Measurements from ENCODE around the gene IL1R1. TPM values are rescaled to one million over a fixed set of nuclear protein-coding genes. Genes with fewer than 3 reads are reported as not detected.
A peak's percentile ranks its signal among the peaks of the same experiment; 100 is the strongest.

Gene IL1R1
- total RNA-seq: 8.7 and 12.9 TPM in 2 replicates

- H3K27me3 ChIP-seq (ENCODE audit: control insufficient read depth, insufficient read depth, low read length): no peaks in the 10 kb centered on the region
- no peak for TF ChIP-seq CTCF (IDR thresholded peaks at IDR 0.05; ENCODE audit: insufficient read depth, low read length, poor library complexity, severe bottlenecking)
- H3K36me3 ChIP-seq (ENCODE audit: control insufficient read depth, insufficient read depth, low read length): peaks cover 6% of the 10 kb centered on the region
- no peak for DNase-seq (ENCODE audit: low read depth)
- peak within 1 kb of the TSS; percentile 59 for H3K4me3 ChIP-seq (ENCODE audit: low read depth, low read length)
Observed at GRCh38 chr2:102141970-102142828, at the start of gene IL1R1. TSS of gene IL1R1 (plus strand) at chr2:102142746. CDS start at chr2:102157725, 14,979 bp downstream.

GRCh38 chr2:102093662-102094061 lies 48.9 kb upstream of the IL1R1 start:
- no peaks in the 10 kb centered on the region for H3K36me3 ChIP-seq (ENCODE audit: control insufficient read depth, insufficient read depth, low read length)
- TF ChIP-seq CTCF (IDR thresholded peaks at IDR 0.05; ENCODE audit: insufficient read depth, low read length, poor library complexity, severe bottlenecking): no peak
- H3K4me3 ChIP-seq (ENCODE audit: low read depth, low read length): no peak overlapping the region
- H3K27me3 ChIP-seq (ENCODE audit: control insufficient read depth, insufficient read depth, low read length): no peaks in the 10 kb centered on the region
- no peak for DNase-seq (ENCODE audit: low read depth)

DNA sequence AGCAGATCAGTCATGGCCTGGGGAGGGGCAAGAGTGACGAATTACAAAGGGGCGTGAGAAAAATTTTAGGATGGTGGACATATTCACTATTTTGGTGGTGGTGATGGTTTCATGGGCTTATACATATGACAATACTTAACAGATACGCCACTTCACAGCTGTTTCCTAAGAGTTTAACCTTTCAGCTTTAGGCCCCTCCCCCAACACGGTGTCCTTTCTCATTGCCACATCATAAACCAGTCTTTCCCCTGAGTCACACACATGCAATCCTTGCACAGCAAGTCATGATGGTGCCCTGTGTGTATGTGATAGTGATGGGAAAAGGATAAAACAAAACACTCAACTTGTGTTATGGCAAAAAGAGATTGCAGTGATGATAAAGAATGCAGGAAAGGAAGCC lies 47.6 kb upstream of the IL1R1 start:
- no peak for TF ChIP-seq CTCF (IDR thresholded peaks at IDR 0.05; ENCODE audit: insufficient read depth, low read length, poor library complexity, severe bottlenecking)
- Histone ChIP-seq H3K27me3 (ENCODE audit: control insufficient read depth, insufficient read depth, low read length) (no peaks in the 10 kb centered on the region), H3K36me3 (ENCODE audit: control insufficient read depth, insufficient read depth, low read length) (no peaks in the 10 kb centered on the region), H3K4me3 (ENCODE audit: low read depth, low read length) (no peak overlapping the region)
- no peak for DNase-seq (ENCODE audit: low read depth)

GRCh38 chr2:102096103-102096502 lies 46.4 kb upstream of the IL1R1 start:
- H3K36me3 ChIP-seq (ENCODE audit: control insufficient read depth, insufficient read depth, low read length): no peaks in the 10 kb centered on the region
- no peak for TF ChIP-seq CTCF (IDR thresholded peaks at IDR 0.05; ENCODE audit: insufficient read depth, low read length, poor library complexity, severe bottlenecking)
- DNase-seq (ENCODE audit: low read depth): no peak
- H3K4me3 ChIP-seq (ENCODE audit: low read depth, low read length): no peak overlapping the region
- no peaks in the 10 kb centered on the region for H3K27me3 ChIP-seq (ENCODE audit: control insufficient read depth, insufficient read depth, low read length)

DNA sequence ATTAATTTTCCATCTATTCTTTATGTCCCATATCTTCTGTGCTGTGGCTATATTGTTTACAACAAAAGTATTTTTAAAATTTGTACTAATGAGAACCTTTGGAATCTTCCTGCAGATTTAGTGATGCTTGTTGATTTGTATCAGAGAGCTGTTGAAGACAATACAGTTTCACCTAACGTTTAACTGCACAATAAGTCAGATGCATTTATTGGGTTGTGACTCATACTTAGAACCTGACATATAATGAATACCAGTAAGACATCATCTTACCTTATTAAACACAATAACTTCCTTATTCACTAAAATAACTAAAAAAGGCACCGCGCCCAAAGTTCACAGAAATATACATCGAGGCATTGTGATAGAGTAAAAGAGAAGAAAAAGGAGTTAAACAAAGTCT lies 43.8 kb upstream of the IL1R1 start:
- no peak for DNase-seq (ENCODE audit: low read depth)
- no peak overlapping the region for H3K4me3 ChIP-seq (ENCODE audit: low read depth, low read length)
- no peak for TF ChIP-seq CTCF (IDR thresholded peaks at IDR 0.05; ENCODE audit: insufficient read depth, low read length, poor library complexity, severe bottlenecking)
- H3K36me3 ChIP-seq (ENCODE audit: control insufficient read depth, insufficient read depth, low read length): no peaks in the 10 kb centered on the region
- no peaks in the 10 kb centered on the region for H3K27me3 ChIP-seq (ENCODE audit: control insufficient read depth, insufficient read depth, low read length)

All from kidney epithelial cell (primary cell).